Measurements from ENCODE around the gene ZNF423.

DNA sequence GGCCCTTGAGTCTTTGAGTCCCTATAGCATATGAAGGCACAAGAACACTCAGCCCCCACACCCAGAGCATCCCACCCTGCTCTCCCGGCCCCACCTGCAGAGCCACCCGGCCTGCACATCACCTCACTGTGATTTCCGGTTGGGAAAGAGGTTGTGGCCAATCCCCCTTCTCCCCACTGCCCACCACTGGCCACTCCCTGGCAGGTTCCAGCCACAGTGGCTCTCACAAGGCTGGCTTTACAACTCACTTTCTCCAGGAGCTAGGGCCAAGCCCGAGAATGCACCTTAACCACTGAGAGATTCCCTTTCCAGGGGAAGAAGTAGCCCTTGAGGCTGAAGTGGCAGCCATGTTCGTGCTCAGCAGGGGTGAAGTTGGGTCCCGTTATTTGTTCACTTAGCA, 358.4 kb downstream of the ZNF423 start:
- TF ChIP-seq EZH2 (IDR thresholded peaks at IDR 0.05; ENCODE audit: borderline replicate concordance, low read length), result no peak
- TF ChIP-seq, protein P1, sequence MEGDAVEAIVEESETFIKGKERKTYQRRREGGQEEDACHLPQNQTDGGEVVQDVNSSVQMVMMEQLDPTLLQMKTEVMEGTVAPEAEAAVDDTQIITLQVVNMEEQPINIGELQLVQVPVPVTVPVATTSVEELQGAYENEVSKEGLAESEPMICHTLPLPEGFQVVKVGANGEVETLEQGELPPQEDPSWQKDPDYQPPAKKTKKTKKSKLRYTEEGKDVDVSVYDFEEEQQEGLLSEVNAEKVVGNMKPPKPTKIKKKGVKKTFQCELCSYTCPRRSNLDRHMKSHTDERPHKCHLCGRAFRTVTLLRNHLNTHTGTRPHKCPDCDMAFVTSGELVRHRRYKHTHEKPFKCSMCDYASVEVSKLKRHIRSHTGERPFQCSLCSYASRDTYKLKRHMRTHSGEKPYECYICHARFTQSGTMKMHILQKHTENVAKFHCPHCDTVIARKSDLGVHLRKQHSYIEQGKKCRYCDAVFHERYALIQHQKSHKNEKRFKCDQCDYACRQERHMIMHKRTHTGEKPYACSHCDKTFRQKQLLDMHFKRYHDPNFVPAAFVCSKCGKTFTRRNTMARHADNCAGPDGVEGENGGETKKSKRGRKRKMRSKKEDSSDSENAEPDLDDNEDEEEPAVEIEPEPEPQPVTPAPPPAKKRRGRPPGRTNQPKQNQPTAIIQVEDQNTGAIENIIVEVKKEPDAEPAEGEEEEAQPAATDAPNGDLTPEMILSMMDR (IDR thresholded peaks at IDR 0.05; ENCODE audit: low read length), result no peak
